Skeletal muscle cell (primary cell): ENCODE results near the gene CHD9.
"Not testable (repeated sequence)": the region's sequence is repeated elsewhere in the genome, so short reads cannot be mapped to it uniquely, and the experiment has no call there.

Source experiments
- DNase-seq: peaks from one replicate; pipeline ENCODE4 v3.0.0-alpha.2; 2010; ENCODE audit warnings: low read depth
- H3K4me3 ChIP-seq: 2 replicates; pipeline ENCODE4 v1.5.1; 2011; ENCODE audit warnings: low read depth, mild to moderate bottlenecking, control low read depth, low read length, moderate library complexity

The CHD9 gene

GRCh38 chr16:53067675-53068074, 12.9 kb downstream of the CHD9 start:
- DNase-seq: no peak
- no peak overlapping the region for H3K4me3 ChIP-seq

DNA sequence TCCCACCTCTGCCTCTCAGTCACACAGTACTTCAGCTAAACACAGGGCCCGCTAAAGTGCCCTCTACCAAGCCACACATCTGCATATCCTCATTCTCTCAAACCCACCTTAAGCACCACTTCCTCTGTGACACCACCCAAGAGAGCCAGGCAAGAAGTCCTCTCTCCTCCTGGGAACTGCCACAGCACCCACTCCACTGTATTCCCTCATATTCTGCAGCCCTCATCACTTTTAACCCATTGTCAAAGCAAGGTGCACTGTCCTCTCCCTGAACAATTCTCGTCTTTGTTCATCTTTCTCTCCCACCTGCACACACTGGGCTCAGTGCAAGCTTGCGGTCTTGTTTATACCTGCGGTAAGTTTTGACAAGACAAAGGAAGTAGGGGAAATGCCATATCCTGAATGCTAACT, 13.6 kb downstream of the CHD9 start:
- H3K4me3 ChIP-seq: no peak overlapping the region
- no peak for DNase-seq

- H3K4me3 ChIP-seq: no peak overlapping the region
- no peak for DNase-seq
Observed at GRCh38 chr16:53069772-53070171, 15.0 kb downstream of the CHD9 start.

GRCh38 chr16:53071748-53072301, 17.0 kb downstream of the CHD9 start:
- no peak overlapping the region for H3K4me3 ChIP-seq
- DNase-seq: no peak

DNA sequence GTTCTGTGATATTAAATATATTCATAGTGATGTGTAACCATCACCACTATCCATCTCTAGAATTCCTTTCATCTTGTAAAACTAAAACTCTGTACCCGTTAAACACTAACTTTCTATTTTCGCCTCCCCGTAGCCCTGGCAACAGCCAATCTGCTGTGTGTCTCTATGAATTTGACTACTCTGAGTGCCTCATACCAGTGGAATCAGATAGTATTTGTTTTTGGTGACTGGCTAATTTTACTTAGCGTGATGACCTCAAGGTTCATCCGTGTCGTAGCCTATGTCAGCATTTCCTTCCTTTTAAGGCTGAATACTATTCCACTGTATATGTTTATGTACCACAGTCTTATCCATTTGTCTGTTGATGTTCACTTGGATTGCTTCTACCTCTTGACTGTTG, 18.2 kb downstream of the CHD9 start:
- no peak for DNase-seq
- H3K4me3 ChIP-seq: no peak overlapping the region

DNA sequence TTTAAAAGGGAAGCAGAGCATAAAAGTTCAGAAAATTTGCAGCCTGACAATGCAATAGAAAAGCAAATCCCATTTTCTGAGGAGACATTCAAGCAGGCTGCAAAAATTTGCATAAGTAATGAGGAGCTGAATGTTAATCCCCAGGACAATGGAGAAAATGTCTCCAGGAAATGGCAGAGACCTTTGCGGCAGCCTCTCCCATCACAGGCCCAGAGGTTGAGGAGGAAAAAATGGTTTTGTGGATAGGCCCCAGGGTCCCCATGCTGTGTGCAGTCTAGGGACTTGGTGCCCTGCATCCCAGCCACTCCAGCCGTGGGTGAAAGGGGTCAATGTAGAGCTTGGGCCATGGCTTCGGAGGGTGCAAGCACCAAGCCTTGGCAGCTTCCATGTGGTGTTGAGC, 19.5 kb downstream of the CHD9 start:
- not testable (repeated sequence) for H3K4me3 ChIP-seq, DNase-seq

DNA sequence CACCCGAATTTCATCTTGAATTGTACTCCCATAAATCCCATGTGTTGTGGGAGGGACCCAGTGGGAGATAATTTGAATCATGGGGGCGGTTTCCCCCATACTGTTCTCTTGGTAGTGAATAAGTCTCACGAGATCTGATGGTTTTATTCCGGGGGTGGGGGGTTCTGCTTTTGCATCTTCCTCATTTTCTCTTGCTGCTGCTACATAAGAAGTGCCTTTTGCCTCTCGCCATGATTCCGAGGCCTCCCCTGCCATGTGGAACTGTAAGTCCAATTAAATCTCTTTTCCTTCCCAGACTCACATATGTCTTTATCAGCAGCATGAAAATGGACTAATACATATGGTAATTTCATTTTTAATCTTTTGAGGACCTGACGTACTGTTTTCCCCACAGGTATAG, 20.7 kb downstream of the CHD9 start:
- not testable (repeated sequence) for DNase-seq

DNA sequence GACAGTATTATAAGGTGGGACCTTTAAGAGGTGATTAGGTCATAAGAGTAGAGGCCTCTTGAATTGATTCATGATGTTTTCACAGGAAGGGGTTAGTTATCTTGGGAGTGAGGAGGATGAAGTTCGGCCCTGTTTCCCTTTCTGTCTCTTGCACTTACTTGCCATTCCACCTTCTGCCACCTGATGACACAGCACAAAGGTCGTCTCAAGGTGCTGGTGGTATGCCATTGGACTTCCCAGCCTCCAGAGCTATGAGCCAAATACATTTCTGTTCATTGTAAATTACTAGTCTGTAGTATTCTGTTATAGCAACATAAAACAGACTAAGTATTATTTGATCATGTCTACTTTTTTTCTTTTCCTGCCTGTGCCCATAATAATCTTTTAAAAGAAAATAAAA, 23.5 kb downstream of the CHD9 start:
- DNase-seq: no peak
- H3K4me3 ChIP-seq: no peak overlapping the region

More for the DNA sequence above, 20.7 kb downstream of the CHD9 start:
- H3K4me3 ChIP-seq: not testable (repeated sequence)

GRCh38 chr16:53078765-53079485, 24.1 kb downstream of the CHD9 start:
- no peak for DNase-seq
- no peak overlapping the region for H3K4me3 ChIP-seq

GRCh38 chr16:53080345-53081031, 25.7 kb downstream of the CHD9 start:
- DNase-seq: peak; percentile 81
- H3K4me3 ChIP-seq: peak overlapping the region; percentile 5

DNA sequence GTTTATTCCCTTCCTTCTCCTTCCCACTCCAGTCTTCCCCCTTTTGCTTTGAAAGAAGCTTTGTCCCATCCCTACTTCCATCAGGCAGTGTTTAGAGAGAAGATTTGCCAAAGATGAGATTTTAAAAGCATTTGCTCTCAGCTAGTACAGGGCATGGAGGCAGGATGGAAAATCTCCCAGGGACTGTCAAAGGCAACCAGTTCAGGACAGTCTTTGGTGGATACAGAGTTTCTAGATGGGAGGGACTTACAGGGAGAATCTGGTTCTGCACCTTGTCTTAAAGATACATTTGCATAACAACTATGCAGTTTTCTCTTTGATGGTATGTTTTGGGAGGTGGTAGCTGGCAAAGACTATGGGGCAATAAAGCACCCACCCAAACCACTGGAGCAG, 26.2 kb downstream of the CHD9 start:
- DNase-seq: no peak
- no peak overlapping the region for H3K4me3 ChIP-seq

- no peak overlapping the region for H3K4me3 ChIP-seq
- no peak for DNase-seq
Observed at GRCh38 chr16:53081686-53082407, 27.1 kb downstream of the CHD9 start.

GRCh38 chr16:53082509-53082908, 27.7 kb downstream of the CHD9 start:
- H3K4me3 ChIP-seq: no peak overlapping the region
- DNase-seq: no peak

DNA sequence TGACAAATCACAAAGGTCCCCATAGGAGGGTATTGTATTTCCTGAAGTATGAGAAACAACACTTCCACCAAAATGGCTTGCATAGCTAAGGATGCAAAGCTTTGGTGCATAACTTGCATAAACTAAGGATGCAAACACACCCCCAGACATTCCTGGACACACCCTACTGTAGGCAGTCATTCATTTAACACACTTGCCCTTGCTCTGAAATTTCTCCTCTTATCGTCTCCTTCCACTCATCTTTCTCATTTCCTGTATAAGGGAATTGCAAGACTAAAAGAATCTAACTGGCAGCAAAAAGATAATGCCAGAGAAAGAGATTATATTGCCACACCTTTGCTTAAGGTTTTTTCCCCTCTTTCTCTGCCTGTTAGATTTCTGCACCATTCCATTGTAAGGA, 28.3 kb downstream of the CHD9 start:
- no peak for DNase-seq
- no peak overlapping the region for H3K4me3 ChIP-seq

- H3K4me3 ChIP-seq: no peak overlapping the region
- no peak for DNase-seq
Observed at GRCh38 chr16:53084141-53084541, 29.4 kb downstream of the CHD9 start.

GRCh38 chr16:53084746-53085334, 30.0 kb downstream of the CHD9 start:
- no peak for DNase-seq
- H3K4me3 ChIP-seq: no peak overlapping the region

DNA sequence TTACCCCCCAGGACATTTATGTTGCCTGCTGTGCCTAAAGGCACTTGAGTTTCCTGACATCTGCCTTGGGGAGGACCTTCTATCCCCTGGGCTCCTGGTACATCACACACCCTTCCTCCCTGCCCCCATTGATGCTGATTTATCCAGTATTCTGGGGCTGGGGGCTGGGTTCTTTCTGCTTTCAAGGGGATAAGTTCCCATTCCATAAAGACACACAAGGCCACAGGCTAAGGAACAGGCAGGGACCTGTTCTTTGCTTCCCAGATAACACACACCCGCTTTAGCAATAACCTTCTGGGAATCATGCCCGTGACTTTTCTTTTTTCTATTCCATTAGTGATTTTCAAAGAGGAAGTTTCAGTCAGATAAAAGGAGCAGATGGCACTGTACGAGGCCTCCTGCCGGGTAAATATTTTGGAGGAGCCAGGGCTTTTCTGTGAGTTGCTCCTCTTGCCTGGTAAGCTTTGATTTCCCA, 30.6 kb downstream of the CHD9 start:
- H3K4me3 ChIP-seq: no peak overlapping the region
- no peak for DNase-seq

DNA sequence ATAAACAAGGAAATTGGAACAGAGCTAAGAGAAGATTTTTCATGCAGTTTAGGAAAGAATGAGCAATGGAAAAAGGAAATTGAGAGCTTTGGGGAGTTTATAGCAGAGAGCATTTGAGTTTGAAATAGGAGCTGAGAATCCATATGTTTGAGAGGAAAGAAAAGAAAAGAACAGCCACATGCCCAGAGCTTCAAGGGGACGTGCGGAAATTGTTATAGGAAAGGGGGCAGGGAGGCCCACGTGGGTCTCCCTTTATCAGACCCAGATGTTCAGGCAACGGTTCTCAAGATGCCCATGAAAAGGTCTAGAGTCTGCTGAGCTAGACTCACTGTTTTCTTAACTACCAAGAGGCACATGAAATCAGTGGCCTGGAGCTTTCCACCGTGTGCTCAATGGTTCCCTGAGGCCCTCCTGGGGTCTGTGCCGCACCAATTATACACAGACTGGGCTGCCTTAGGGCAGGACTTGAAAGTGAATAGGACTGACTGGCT, 31.2 kb downstream of the CHD9 start:
- no peak for DNase-seq
- no peak overlapping the region for H3K4me3 ChIP-seq

GRCh38 chr16:53087101-53087500, 32.3 kb downstream of the CHD9 start:
- no peak overlapping the region for H3K4me3 ChIP-seq
- no peak for DNase-seq
